ENCODE results near the gene SAMD1. TPM values are rescaled to one million over a fixed set of nuclear protein-coding genes. Genes with fewer than 3 reads are reported as not detected.

SAMD1 gene
- total RNA-seq, 1 donor from 2014 or later: 64.7 TPM

- H3K27ac Mint-ChIP-seq: no peak overlapping the region
- H3K9me3 Mint-ChIP-seq (ENCODE audit: low read depth): no peaks in the 10 kb centered on the region
- DNase-seq (ENCODE audit: low spot score, unreplicated experiment): no peak
- H3K4me3 Mint-ChIP-seq (ENCODE audit: low read depth): no peak overlapping the region
- peaks cover 8% of the 10 kb centered on the region for H3K36me3 Mint-ChIP-seq (ENCODE audit: insufficient read depth)
- H3K4me1 Mint-ChIP-seq (ENCODE audit: low read depth): no peaks in the 10 kb centered on the region
- no peak for TF ChIP-seq CTCF (IDR thresholded peaks at IDR 0.05; ENCODE audit: unreplicated experiment)
- no peaks in the 10 kb centered on the region for H3K27me3 Mint-ChIP-seq
Observed at GRCh38 chr19:14107581-14108461, 17.3 kb upstream of the SAMD1 start.

GRCh38 chr19:14106840-14107239 is 16.3 kb upstream of the SAMD1 start:
- Mint-ChIP-seq H3K27ac (no peak overlapping the region), H3K4me3 (ENCODE audit: low read depth) (no peak overlapping the region), H3K9me3 (ENCODE audit: low read depth) (no peaks in the 10 kb centered on the region), H3K4me1 (ENCODE audit: low read depth) (no peaks in the 10 kb centered on the region), H3K27me3 (no peaks in the 10 kb centered on the region), H3K36me3 (ENCODE audit: insufficient read depth) (peaks cover 8% of the 10 kb centered on the region)
- DNase-seq (ENCODE audit: low spot score, unreplicated experiment): no peak
- no peak for TF ChIP-seq CTCF (IDR thresholded peaks at IDR 0.05; ENCODE audit: unreplicated experiment)

DNA sequence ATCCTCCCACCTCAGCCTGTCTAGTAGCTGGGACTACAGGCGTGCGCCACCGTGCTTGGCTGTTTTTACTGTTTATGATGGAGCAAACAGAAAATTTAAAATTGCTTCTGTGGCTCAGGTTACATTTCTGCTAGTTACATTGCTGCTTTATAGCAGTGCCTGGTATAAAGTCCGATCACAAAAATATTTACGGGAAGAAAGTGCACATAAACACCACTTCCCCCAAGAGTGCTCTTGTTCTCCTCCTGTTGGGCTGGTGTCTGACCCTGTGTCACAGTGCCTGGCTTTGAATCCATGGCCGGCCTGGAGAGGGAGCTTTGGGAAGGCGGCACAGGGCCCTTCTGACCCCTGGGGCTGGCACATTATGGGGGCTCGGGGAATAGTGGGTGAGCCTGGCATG is 15.1 kb upstream of the SAMD1 start:
- TF ChIP-seq CTCF (IDR thresholded peaks at IDR 0.05; ENCODE audit: unreplicated experiment): no peak
- H3K36me3 Mint-ChIP-seq (ENCODE audit: insufficient read depth): peaks cover 10% of the 10 kb centered on the region
- H3K27ac Mint-ChIP-seq: no peak overlapping the region
- H3K27me3 Mint-ChIP-seq: no peaks in the 10 kb centered on the region
- no peaks in the 10 kb centered on the region for H3K9me3 Mint-ChIP-seq (ENCODE audit: low read depth)
- H3K4me1 Mint-ChIP-seq (ENCODE audit: low read depth): no peaks in the 10 kb centered on the region
- DNase-seq (ENCODE audit: low spot score, unreplicated experiment): no peak
- H3K4me3 Mint-ChIP-seq (ENCODE audit: low read depth): no peak overlapping the region

DNA sequence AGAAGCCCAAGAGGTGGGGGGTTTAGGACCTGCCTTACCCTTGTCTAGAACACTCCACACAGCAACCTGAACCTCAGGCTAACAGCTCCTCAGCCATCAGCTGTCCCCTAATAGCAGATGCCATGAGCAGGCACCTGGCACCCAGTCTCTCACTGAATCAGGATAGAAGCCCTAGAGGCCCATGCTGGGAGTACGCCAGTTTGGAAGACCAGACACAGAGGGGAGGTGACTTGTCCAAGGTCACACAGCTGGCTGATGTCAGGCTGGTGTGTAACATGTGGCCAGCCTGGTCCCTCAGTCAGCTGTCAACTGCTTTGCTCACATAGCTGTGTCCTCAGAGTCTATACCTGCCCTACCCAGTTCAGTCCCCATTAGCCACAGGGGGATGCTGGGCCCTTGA is 12.8 kb upstream of the SAMD1 start:
- no peak overlapping the region for H3K4me3 Mint-ChIP-seq (ENCODE audit: low read depth)
- no peaks in the 10 kb centered on the region for H3K27me3 Mint-ChIP-seq
- no peak overlapping the region for H3K27ac Mint-ChIP-seq
- TF ChIP-seq CTCF (IDR thresholded peaks at IDR 0.05; ENCODE audit: unreplicated experiment): no peak
- DNase-seq (ENCODE audit: low spot score, unreplicated experiment): no peak
- H3K9me3 Mint-ChIP-seq (ENCODE audit: low read depth): no peaks in the 10 kb centered on the region
- no peaks in the 10 kb centered on the region for H3K4me1 Mint-ChIP-seq (ENCODE audit: low read depth)
- H3K36me3 Mint-ChIP-seq (ENCODE audit: insufficient read depth): peaks cover 11% of the 10 kb centered on the region

- H3K4me3 Mint-ChIP-seq (ENCODE audit: low read depth): no peak overlapping the region
- no peaks in the 10 kb centered on the region for H3K27me3 Mint-ChIP-seq
- TF ChIP-seq CTCF (IDR thresholded peaks at IDR 0.05; ENCODE audit: unreplicated experiment): no peak
- H3K36me3 Mint-ChIP-seq (ENCODE audit: insufficient read depth): peaks cover 14% of the 10 kb centered on the region
- no peaks in the 10 kb centered on the region for H3K9me3 Mint-ChIP-seq (ENCODE audit: low read depth)
- no peak overlapping the region for H3K27ac Mint-ChIP-seq
- H3K4me1 Mint-ChIP-seq (ENCODE audit: low read depth): no peaks in the 10 kb centered on the region
- DNase-seq (ENCODE audit: low spot score, unreplicated experiment): no peak
Observed at GRCh38 chr19:14102756-14103155, 12.2 kb upstream of the SAMD1 start.
